ENCODE measurements around the gene CATSPER4.
A peak's percentile ranks its signal among the peaks of the same experiment; 100 is the strongest.

CATSPER4 gene

DNA sequence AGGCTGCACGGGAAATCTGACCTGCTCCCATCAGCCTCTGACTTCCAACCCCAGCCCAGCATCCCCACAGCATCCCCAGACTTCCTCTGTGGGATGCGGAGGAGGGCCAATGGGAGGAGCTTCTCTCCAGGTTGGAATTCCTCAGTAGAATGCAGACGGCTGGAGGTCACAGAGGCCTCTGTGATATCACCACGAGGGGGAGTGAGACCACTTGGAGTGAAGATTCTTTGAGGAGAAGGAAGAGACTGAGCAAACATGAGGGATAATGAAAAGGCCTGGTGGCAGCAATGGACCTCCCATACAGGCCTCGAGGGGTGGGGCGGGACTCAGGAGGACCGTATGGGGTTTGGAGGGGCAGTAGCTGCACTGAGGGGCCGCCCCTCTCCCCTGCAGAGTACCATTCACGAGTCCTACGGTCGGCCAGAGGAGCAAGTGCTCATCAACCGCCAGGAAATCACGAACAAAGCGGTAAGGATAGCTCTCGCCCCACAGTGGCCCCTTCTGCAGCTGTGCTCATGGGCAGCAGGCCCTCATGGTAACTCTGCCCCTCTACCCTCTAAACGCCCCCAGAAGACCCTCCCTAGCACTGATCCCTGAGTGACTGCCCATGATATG, at the start of gene CATSPER4:
TSS of gene CATSPER4 (plus strand) at position 230 of the 615 bp plus-strand sequence. CDS start at position 256, 26 bp downstream.
- DNase-seq: no peak

DNA sequence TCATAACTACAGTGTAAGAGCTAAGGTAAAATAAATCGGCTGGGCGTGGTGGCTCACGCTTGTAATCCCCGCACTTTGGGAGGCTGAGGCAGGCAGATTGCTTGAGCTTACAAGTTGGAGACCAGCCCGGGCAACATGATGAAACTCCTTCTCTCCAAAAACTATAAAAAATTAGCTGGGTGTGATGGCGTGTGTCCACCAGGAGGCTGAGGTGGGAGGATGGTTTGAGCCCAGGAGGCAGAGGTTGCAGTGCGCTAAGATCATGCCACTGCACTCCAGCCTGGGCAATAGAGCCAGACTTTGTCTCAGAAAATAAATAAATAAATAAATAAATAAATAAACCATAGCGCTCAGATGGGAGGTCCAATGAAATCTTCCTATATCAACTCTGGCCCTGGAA, 48.2 kb upstream of the CATSPER4 start:
- no peak for DNase-seq

DNA sequence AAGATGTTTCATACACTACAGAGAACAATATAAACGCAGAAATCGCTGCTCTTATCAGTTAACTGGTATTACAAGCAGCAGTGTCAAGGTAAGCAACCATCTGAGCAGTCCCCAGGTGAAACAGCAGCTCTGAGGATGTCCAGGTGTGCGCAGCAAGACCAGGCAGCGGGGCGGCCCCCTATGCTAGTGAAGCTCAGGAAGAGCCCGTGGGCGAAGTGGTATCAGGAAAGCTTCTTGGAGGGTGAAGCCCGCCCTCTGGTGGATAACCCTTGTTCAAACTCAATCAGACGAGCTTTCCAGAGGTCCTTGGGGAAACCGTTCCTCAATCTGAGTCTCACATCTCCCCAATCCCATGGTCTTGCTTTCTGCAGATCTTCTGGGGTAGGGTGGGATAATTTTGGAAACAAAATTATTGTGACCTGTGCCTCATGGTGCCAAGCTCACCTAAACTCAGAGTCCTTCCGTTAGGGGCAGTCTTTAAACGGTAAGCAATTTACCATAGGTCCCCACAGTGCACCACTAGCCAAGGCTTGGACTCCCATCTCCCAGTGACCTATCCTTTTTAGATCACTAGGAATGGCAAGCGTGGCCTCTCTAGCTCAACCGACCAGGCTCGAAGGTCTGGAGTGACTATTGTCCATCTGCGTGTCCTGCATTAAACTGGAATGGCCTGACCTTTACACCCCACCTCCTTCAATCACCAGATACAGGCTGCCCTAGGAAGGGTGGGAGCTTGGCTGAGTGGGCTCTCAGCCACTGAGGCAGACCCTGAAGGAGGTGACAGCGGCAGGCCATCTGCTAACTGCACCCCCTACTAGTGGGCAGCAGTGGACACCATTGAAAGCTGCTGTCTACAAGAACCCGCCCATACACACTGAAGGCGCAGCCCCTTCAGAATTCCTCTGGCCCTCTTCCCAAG, 45.1 kb upstream of the CATSPER4 start:
- peak; percentile 90 for DNase-seq

DNA sequence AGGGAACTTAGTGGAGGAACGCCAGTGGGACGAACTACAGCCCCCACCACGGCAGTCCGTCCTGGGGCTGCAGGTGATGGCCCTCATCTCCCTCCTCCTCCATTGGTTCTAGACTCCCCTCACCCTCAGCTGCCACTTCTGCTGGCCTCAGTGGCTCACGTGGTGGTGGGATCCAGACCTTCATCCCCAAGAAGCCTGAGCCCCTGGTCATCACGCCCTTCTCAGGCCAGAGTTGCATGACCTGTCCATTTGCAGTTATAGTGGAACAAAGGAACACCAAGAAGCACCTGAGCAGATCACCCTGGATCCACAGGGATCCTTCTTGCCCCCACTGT, 44.5 kb upstream of the CATSPER4 start:
- no peak for DNase-seq

DNA sequence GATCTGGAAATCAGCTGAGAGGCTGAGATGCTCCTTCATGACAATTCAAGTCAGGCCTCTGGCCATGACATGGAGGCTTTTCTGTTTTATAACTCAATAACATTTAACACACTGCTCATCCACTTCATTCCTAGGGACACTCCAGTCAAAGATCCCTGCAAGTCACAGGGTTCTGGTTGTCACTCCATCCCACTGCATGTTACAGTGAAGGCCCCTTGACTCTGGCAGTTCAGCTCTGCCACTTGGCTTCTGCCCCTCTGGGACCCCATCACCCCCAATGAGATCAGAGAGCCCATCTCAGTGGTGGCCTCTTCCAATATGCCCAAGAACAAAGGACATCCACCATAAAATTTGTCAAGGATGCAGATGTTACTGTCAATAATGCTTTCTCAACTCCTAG, 41.5 kb upstream of the CATSPER4 start:
- DNase-seq: no peak

DNA sequence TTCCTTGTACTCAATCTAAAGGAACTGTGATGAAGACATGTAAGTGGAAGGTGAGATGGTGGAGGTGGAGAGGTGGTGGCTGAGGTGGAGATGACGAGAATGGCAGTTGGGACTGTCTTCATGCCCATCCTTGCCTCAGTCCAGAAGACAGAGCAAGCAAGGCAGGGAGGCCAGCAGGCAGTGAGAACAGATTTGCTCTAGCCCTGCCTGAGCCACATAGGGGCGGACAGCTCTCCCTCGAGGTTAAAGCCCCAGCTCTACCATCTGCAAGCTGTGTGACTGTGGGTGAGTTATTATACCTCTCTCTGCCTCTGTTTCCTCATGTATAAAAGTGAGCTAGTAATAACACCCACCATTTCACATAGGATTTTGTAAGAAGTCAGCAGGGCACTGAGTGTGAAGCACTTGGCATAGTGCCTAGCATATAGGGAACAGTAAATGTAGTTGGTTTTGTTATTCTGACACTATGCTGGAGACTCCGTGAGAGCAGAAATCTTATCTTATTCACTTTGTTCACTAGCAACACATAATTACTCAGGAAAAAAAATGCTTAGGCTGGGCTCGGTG, 36.4 kb upstream of the CATSPER4 start:
- peak; percentile 41 for DNase-seq

DNA sequence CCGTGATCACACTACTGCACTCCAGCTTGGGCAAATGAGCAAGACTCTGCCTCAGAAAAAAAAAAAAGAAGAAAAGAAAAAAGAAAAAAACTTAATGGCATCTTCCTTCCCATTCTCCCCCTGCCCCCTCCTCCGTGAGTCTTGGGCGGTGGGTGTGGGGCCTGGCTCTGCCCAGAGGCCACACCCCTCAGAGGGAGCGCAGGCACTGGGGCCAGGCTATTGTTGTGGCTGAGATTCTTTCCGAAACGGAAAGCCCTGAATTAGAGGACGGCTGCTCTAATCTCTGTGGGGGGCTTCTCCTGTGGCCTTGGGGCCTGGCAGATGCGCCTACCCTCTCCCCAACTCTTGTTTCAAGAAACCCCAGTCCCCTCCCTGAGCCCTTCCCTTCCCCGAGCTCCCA, 35.7 kb upstream of the CATSPER4 start:
- no peak for DNase-seq

DNA sequence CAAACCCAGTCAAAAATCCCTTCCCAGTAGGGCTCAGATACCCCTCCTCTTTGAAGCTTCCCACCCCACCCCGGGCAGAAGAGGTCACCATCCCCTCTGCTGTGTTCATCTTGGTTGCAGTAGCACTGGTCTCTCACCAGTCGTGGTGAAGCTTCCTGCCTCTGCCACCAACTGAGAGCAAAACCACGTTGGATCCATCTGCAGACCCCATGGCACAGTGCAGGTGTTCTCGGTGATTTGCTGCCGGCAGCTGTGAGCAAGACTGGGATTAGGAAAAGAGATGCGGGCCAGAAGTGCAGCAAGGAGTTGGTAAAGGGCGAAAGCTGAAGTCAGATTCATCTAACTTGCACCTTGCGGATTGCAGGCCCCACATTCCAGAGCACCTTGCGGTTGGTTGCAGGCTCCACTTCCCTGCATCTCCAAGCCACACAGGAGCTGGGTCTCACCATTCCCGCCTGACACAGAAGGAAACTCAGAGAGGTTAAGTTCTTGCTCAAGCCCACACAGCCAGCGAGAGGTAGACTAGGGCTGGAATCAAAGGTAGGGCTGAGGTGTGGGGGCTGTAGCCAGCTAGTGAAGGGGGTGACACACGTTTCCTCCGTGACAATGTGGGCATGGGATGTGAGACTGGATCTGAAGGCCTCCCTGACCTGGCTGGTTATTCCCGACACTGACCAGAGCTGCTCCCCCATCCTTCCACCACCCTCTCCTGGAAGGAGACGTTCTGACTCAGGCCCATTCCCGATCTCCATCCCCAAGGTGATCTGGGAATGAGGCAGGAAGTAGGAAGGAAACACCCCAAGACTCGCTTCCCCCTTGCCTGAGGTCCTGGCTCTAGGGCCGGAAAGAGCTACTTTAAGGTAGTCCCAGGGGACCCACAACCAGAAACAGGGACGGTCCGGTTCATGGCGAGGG, 34.8 kb upstream of the CATSPER4 start:
- DNase-seq: no peak

DNA sequence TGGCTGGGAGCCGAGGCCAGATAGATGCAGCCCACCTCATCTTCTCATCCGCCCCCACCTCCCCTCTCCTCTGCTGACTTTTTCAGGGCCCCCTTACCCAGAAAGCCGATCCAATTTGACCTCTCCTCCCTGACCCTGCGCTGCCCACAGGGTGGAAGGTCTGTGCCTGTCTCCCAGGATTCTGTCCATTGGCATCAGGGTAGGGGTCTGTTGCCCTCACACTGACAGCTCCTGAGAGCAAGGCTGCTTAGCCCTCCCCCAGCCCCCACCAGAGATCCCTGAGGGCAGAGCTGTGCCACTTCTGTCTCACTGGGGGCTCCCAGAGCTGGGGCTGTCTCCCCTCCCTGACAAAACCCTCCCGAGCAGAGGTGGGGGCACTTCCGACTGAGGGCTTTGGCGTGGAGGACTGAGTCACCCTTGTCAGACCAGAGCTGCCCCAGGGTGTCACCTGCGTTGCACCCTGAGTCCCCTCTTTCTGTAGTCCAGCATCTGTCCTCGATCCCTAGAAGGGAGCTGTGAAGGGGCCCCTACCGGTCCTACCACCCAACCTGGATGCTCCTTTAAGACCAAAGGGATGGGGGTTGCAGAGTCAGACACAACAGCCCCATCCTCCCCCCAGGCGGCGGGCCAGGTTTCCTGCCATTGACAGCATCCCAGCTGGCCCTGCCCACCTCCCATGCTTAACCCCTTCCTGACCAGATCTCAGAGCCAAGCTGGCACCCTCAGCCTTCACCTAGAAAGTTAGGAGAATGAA, 33.9 kb upstream of the CATSPER4 start:
- DNase-seq: no peak

DNA sequence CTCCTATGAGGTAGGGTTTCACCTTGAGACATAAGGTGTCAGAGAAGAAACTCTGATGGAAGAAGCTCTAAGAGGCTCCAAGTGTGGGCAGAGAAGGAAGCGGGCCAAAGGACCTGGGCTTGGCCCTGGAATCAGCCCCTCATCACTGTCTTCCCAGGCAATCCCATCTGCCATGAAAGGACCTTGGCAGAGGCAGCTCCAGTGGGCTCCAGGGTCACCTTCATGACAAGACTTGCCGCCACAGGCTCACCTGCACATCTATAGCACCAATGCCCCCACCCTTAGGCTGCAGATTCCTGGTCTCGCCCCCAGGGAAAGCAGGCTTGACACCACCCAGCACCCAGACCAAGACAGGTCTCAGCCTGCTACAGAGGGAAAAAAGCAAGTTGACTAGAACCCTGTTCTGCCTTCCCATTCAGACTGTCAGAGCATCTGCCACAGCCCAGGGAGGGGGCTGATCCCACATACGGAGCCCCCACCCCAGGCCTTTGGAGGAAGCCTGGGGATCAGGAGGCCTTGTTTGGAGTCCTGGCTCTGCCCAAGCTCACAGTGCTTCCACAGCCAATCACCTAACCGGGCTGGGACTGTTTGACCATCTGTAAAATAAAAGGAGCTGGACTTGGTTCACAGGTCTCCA, 32.0 kb upstream of the CATSPER4 start:
- no peak for DNase-seq

DNA sequence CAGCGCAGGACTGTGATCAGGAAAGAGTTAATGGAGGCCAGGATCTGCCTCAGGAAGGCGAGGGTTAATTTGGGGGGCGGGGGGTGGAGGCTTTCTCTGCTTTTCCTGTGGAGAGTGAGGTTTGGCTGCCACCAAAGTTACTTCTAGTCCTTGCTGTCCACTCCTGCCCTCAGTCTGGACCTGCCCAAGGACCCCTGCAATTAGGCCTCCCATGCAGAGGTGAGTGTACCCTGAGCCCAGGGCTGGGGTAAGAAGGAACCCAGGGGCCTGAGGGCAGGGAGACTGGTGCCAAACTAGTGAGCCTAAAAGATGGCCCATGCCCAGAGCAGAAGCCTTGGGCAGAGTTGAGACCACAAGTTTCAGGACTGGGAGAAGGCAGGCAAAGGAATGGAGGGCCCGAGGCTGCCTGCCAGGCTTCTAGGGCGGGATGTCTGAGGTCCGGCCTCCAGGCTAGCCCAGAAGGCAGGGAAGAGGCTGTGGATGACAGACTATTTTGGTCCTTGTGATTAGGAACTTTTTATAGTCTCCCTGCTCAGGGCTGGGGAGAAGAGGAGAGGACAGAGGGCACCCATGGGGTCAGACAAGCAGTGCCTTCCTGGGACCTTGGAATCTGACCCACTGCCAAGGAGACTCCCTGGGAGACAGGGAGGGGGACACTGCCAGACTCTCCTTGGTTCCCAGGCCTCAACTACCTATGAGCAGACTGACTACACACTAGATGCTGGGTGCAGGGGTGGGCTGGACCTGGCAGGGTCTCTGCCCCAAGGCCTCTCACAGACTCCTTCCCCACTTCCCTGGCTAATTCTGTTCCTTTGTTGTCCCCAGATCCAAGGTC, 31.3 kb upstream of the CATSPER4 start, which contains the start of gene FAM110D:
TSS of gene FAM110D (plus strand) at position 172 of the 835 bp plus-strand sequence. CDS start 2,213 bp downstream, outside the sequence.
- DNase-seq: no peak

DNA sequence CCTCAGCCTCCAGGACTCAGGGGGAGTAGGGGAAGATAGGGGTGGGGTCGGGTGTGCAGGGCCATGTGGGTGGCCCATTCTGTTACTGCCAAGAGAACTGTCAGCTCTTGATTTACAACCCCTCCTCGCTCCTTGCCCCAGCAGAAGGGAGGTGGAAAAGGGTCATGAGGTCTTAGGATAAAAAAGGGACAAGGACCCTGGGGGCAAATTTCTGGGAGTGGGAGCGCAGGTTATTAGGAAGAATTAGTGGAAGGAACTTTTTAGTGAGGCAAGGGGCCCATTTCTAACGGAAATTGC, 30.7 kb upstream of the CATSPER4 start:
- DNase-seq: no peak

DNA sequence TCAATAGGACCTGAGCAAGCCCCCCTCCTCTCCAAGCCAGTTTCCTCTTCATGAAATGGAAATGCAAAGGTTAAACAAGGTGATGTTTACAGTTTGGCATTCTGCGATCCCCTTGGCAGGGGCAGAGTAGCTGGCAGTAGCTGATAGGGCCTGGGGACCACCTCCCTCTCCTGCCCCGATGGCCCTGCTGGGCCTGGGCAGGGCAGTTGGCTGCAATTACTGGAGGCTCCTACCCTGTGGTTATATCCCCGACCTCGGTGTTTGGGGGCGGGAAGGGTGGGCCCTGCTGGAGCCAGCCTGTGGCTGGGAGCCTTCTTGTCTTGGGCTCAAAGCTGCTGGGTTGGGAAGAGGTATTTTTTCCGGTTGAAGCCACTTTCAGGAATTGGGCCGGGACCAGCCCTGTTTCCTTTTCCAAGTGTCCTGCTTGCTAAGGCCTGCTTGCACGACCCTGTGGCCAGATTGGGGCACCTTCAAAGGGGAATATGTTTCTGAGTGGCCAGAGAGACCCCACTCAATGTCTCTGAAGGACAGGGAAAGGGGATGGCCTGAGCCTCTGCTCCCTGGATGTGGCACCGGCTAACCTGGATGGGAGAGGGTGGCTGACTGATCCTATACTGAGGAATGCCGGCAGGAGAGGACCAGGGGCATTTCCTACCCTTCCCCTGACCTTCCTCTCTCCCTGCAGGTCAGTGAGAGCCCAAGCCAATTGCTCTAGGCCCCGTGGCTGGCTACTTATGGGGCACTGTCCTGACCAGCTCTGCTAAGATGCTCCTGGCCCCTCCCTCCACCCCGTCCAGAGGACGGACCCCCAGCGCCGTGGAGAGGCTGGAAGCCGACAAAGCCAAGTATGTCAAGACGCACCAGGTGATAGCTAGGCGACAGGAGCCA, 29.6 kb upstream of the CATSPER4 start:
- DNase-seq: no peak

DNA sequence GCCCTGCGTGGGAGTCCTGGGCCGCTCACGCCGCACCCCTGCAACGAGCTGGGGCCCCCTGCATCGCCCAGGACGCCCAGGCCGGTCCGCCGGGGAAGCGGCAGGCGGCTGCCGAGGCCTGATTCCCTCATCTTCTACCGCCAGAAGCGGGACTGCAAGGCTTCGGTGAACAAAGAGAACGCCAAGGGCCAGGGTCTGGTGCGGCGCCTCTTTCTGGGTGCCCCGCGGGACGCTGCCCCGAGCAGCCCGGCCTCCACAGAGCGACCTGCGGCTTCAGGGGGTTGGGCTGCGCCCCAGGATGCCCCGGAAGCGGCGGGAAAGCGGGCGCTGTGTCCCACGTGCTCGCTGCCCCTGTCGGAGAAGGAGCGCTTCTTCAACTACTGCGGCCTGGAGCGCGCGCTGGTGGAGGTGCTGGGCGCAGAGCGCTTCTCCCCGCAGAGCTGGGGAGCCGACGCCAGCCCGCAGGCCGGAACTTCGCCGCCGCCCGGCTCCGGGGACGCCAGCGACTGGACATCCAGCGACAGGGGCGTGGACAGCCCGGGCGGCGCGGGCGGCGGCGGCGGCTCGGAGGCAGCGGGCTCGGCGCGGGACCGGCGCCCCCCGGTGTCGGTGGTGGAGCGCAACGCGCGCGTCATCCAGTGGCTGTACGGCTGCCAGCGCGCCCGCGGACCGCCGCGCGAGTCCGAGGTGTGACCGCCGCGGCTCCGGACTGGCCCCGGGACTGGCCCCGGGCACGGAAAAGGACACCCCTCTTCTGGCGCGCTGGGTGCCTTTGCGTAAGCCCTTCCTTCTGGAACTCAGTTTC, 28.8 kb upstream of the CATSPER4 start:
- peak; percentile 52 for DNase-seq

DNA sequence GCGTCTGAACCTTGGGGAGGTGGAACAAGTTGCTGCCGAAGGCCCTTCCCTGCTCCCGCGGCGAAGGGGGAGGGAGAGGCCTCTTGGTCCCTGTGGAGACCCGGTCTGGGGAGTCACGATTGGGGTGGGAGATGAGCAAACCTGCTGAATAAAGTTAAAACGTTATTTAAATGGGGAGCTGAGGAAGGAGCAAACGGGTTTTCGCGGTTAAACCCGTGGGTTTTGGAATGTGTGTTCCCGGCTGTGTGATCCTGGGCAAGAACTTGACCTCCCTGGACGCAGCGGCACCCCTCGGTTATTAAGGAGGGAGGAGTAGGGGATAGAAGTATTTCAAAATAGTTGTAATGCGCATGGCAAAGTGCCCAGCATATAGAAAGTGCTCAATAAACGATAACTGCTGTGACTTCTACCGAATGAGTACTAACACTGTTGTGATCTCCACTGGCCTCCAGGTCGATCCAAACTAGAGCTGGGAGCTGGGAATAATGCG, 28.1 kb upstream of the CATSPER4 start:
- no peak for DNase-seq

DNA sequence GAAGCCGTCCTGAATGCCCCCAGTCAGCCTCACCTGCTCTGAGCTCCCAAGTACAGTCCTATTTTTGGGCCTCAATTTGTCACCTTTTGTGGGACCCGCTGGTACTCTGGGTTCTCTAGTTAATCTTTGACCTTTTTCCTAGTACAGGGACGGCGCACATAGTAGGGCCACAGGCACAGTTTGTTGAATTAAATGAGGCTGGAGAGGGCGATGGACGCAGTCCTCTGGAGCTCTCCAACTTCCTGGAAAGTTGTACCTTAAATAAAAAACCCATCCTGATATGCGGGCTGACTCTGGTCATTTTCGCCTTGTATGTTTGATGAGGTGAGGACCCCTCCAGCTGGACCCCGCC, 26.7 kb upstream of the CATSPER4 start:
- no peak for DNase-seq

DNA sequence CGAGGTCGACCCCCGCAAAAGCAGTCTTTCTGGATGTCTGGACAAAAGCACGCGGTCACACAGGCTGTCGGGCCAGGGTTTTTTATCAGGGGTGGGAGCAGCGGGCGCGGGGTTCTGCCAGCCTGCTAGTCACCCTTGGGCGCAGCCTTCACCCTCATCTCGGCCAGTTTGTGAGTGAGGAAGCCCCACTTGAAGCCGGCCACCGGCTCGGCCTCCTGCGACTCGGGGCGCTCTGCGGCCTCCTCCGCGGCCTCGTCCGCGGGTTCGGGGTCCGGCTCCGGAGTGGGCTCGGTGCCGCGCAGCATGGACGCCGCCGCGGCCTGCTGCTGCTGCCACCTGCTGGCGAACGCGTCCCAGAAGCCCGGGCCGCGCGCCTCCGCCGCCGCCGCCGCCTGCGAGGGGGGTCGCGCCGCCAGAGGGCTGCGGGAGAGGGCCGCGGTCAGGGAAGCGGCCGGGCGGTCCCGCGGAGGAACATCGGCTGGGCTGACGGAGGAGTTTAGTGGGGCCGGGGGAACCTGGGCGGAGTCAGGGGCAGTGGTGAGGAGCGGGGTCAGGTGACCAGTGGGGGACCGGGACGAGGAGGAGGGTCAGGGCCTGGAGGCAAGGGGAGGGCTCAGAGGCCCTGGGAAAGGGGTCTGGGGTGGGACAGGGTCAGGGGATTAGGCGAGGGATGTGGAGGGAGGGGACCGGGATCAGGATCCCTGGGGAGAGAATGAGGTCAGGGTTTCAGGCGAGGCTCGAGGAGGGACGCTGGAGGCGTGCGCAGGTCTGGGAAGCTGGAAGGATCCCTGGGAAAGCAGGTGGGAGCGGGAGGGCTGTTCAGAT, 26.2 kb upstream of the CATSPER4 start:
- DNase-seq: peak; percentile 58

All from suppressor macrophage treated with lipopolysaccharide for 4 hours (primary cell).